H9 (cell line): Measurements from ENCODE around the gene MTRF1. TPM values are rescaled to one million over a fixed set of nuclear protein-coding genes. Genes with fewer than 3 reads are reported as not detected.

ENCODE experiments used
- DNase-seq: peaks from one replicate; pipeline ENCODE4 v3.0.0-alpha.2; 2017
- H2AFZ ChIP-seq: one replicate; pipeline ENCODE4 v1.6.1; 2013; ENCODE audit warnings: mild to moderate bottlenecking, low read length, control low read depth, moderate library complexity
- H2AK5ac ChIP-seq: 2 replicates; pipeline ENCODE4 v1.6.1; 2013; ENCODE audit warnings: low read length, control low read depth, mixed read lengths; ENCODE audit not compliant: insufficient read length
- H2BK120ac ChIP-seq: one replicate; pipeline ENCODE4 v1.6.1; 2013; ENCODE audit warnings: low read depth, mild to moderate bottlenecking, low read length, control low read depth, inconsistent platforms; ENCODE audit not compliant: poor library complexity, severe bottlenecking
- H2BK12ac ChIP-seq: 2 replicates; pipeline ENCODE4 v1.6.1; 2013; ENCODE audit warnings: low read length, control low read depth, mixed read lengths, low read depth; ENCODE audit not compliant: insufficient read length
- H2BK15ac ChIP-seq: 2 replicates; pipeline ENCODE4 v1.6.1; 2013; ENCODE audit warnings: low read depth, low read length, control low read depth
- H2BK20ac ChIP-seq: one replicate; pipeline ENCODE4 v1.6.1; 2013; ENCODE audit warnings: low read depth, mild to moderate bottlenecking, low read length, control low read depth, inconsistent platforms; ENCODE audit not compliant: poor library complexity, severe bottlenecking
- H2BK5ac ChIP-seq: 2 replicates; pipeline ENCODE4 v1.6.1; 2013; ENCODE audit warnings: low read length, control low read depth, mixed read lengths; ENCODE audit not compliant: insufficient read length
- H3K14ac ChIP-seq: 2 replicates; pipeline ENCODE4 v1.6.1; 2013; ENCODE audit warnings: low read length, control low read depth; ENCODE audit not compliant: insufficient read depth
- H3K18ac ChIP-seq: 2 replicates; pipeline ENCODE4 v1.6.1; 2013; ENCODE audit warnings: low read depth, mild to moderate bottlenecking, mixed read lengths, low read length, control low read depth; ENCODE audit not compliant: insufficient read length
- H3K23ac ChIP-seq: 2 replicates; pipeline ENCODE4 v1.6.1; 2013; ENCODE audit warnings: low read length, control low read depth, mixed read lengths, low read depth; ENCODE audit not compliant: insufficient read length
- H3K23me2 ChIP-seq: 2 replicates; pipeline ENCODE4 v1.6.1; 2013; ENCODE audit warnings: low read depth, mild to moderate bottlenecking, mixed read lengths, low read length, control low read depth; ENCODE audit not compliant: insufficient read length, poor library complexity, severe bottlenecking
- H3K27ac ChIP-seq: 2 replicates; pipeline ENCODE4 v1.5.1; 2013; ENCODE audit warnings: low read length, control low read depth, mixed read lengths, low read depth; ENCODE audit not compliant: insufficient read length
- H3K27me3 ChIP-seq: 2 replicates; pipeline ENCODE4 v1.6.1; 2013; ENCODE audit warnings: low read length, control low read depth, inconsistent platforms; ENCODE audit not compliant: insufficient read depth
- H3K4ac ChIP-seq: 2 replicates; pipeline ENCODE4 v1.6.1; 2013; ENCODE audit warnings: low read depth, mild to moderate bottlenecking, control low read depth, inconsistent platforms, low read length, moderate library complexity
- H3K4me1 ChIP-seq: 2 replicates; pipeline ENCODE4 v1.6.1; 2013; ENCODE audit warnings: low read length, control low read depth, inconsistent platforms; ENCODE audit not compliant: insufficient read depth
- H3K4me2 ChIP-seq: 2 replicates; pipeline ENCODE4 v1.6.1; 2013; ENCODE audit warnings: low read length, control low read depth, mixed read lengths; ENCODE audit not compliant: insufficient read length, insufficient read depth
- H3K56ac ChIP-seq: 2 replicates; pipeline ENCODE4 v1.6.1; 2013; ENCODE audit warnings: low read depth, mild to moderate bottlenecking, mixed read lengths, low read length, control low read depth; ENCODE audit not compliant: insufficient read length
- H3K79me1 ChIP-seq: 2 replicates; pipeline ENCODE4 v1.6.1; 2013; ENCODE audit warnings: low read depth, mild to moderate bottlenecking, moderate library complexity, low read length, control low read depth, inconsistent platforms; ENCODE audit not compliant: insufficient read depth, poor library complexity, severe bottlenecking
- H3K79me2 ChIP-seq: 2 replicates; pipeline ENCODE4 v1.6.1; 2013; ENCODE audit warnings: low read length, control low read depth, inconsistent platforms; ENCODE audit not compliant: insufficient read depth
- H3K9ac ChIP-seq: 2 replicates; pipeline ENCODE4 v1.6.1; 2013; ENCODE audit warnings: low read length, control low read depth, mixed read lengths; ENCODE audit not compliant: insufficient read length; ENCODE audit errors: extremely low read depth
- H3K9me3 ChIP-seq: one replicate; pipeline ENCODE4 v1.6.1; 2013; ENCODE audit warnings: low read depth, low read length, inconsistent platforms; ENCODE audit not compliant: control insufficient read depth
- H3T11ph ChIP-seq: one replicate; pipeline ENCODE4 v1.6.1; 2013; ENCODE audit warnings: mild to moderate bottlenecking, low read length, control low read depth, inconsistent platforms
- H4K20me1 ChIP-seq: one replicate; pipeline ENCODE4 v1.6.1; 2013; ENCODE audit not compliant: control insufficient read depth, insufficient read length, insufficient read depth
- H4K5ac ChIP-seq: 2 replicates; pipeline ENCODE4 v1.6.1; 2013; ENCODE audit warnings: low read depth, mild to moderate bottlenecking, mixed read lengths, low read length, control low read depth; ENCODE audit not compliant: insufficient read length
- H4K8ac ChIP-seq: replicated peaks from 2 replicates; pipeline ENCODE4 v1.6.1; 2013; ENCODE audit warnings: low read length, control low read depth, mixed read lengths, low read depth; ENCODE audit not compliant: insufficient read length
- H4K91ac ChIP-seq: 2 replicates; pipeline ENCODE4 v1.6.1; 2013; ENCODE audit warnings: low read depth, mild to moderate bottlenecking, moderate library complexity, mixed read lengths, low read length, control low read depth; ENCODE audit not compliant: insufficient read length
- H3K27ac Mint-ChIP-seq, 3 experiments: 2 replicates in 2 of 3; 3 replicates in 1 of 3; pipeline ENCODE4 v1.8.0; 2020 to 2021; ENCODE audit warnings: mixed read lengths in 3 of 3, mild to moderate bottlenecking in 1 of 3, moderate library complexity in 1 of 3
- H3K27me3 Mint-ChIP-seq: 2 replicates; pipeline ENCODE4 v1.8.0; 2021; ENCODE audit warnings: low read depth, mild to moderate bottlenecking, moderate library complexity, mixed read lengths
- H3K36me3 Mint-ChIP-seq, 3 experiments: 2 replicates in 2 of 3; 3 replicates in 1 of 3; pipeline ENCODE4 v1.8.0; 2020 to 2021; ENCODE audit warnings: low read depth in 3 of 3, mixed read lengths in 3 of 3; ENCODE audit not compliant: insufficient read depth in 1 of 3
- H3K4me1 Mint-ChIP-seq, 2 experiments: 2 replicates each; pipeline ENCODE4 v1.8.0; 2020; ENCODE audit warnings: mixed read lengths in 2 of 2
- H3K4me3 Mint-ChIP-seq, 2 experiments: 2 replicates in 1 of 2; 3 replicates in 1 of 2; pipeline ENCODE4 v1.8.0; 2020 to 2021; ENCODE audit warnings: mild to moderate bottlenecking in 2 of 2, mixed read lengths in 2 of 2, moderate library complexity in 1 of 2
- H3K9me3 Mint-ChIP-seq, 2 experiments: 2 replicates in 1 of 2; 3 replicates in 1 of 2; pipeline ENCODE4 v1.8.0; 2020; ENCODE audit warnings: mild to moderate bottlenecking in 2 of 2, mixed read lengths in 2 of 2, moderate library complexity in 1 of 2
- CTCF ChIP-seq: fragments of 200-600 bp; sonication (generic); conservative IDR thresholded peaks from 3 replicates; pipeline ENCODE4 v1.8.0; 2021; ENCODE audit warnings: antibody characterized with exemption, mild to moderate bottlenecking
- WGBS: extraction: QIAGEN DNeasy Blood & Tissue Kit; methylation state at CpG from one replicate; pipeline ENCODE4 v1.1.7; 2013; ENCODE audit warnings: missing lambda C conversion rate, low lambda C conversion rate, mixed read lengths; ENCODE audit not compliant: insufficient read length; ENCODE audit errors: extremely low coverage; 5-methylcytosine and 5-hydroxymethylcytosine counted together
- total RNA-seq: library from RNA; stranded (reverse); gene quantifications from 2 replicates; pipeline ENCODE4 v1.2.1, GENCODE V29; 2021

The MTRF1 gene
- total RNA-seq, 1 experiment from 2014 or later: 16.2 TPM

- H2AFZ ChIP-seq: no peak overlapping the region
- no peak overlapping the region for H4K8ac ChIP-seq
- no peak overlapping the region for H2BK20ac ChIP-seq
- H3K4me3 Mint-ChIP-seq: no peak overlapping the region
- H3K27me3 Mint-ChIP-seq: no peaks in the 10 kb centered on the region
- no peak overlapping the region for H3T11ph ChIP-seq
- H2BK120ac ChIP-seq: no peak overlapping the region
- H2BK5ac ChIP-seq: no peak overlapping the region
- H3K23ac ChIP-seq: no peak overlapping the region
- H3K23me2 ChIP-seq: no peaks in the 10 kb centered on the region
- H4K91ac ChIP-seq: no peak overlapping the region
- H3K4ac ChIP-seq: no peak overlapping the region
- H3K79me1 ChIP-seq: no peaks in the 10 kb centered on the region
- no peaks in the 10 kb centered on the region for H3K79me2 ChIP-seq
- H3K27ac Mint-ChIP-seq: no peak overlapping the region
- H3K9me3 ChIP-seq: no peaks in the 10 kb centered on the region
- no peaks in the 10 kb centered on the region for H3K36me3 Mint-ChIP-seq
- H2AK5ac ChIP-seq: no peak overlapping the region
- H3K18ac ChIP-seq: no peak overlapping the region
- TF ChIP-seq CTCF: no peak
- no peak overlapping the region for H4K5ac ChIP-seq
- H3K4me1 ChIP-seq: no peaks in the 10 kb centered on the region
- no peaks in the 10 kb centered on the region for H3K27me3 ChIP-seq
- no CpG with 5 or more reads among the region's 4 CpGs for WGBS
- no peak overlapping the region for H3K14ac ChIP-seq
- no peak overlapping the region for H3K4me2 ChIP-seq
- peaks cover 0 to 3% of the 10 kb centered on the region in 2 experiments; a peak in 1 of 5 replicates for H3K9me3 Mint-ChIP-seq
- H3K27ac ChIP-seq: no peak overlapping the region
- no peak for DNase-seq
- peaks cover 3 to 5% of the 10 kb centered on the region in 2 experiments; a peak in 1 of 4 replicates for H3K4me1 Mint-ChIP-seq
- H2BK15ac ChIP-seq: no peak overlapping the region
- H3K56ac ChIP-seq: no peak overlapping the region
- no peak overlapping the region for H2BK12ac ChIP-seq
- no peak overlapping the region for H3K9ac ChIP-seq
- H4K20me1 ChIP-seq: no peaks in the 10 kb centered on the region
Observed at GRCh38 chr13:41299316-41300094, 36.1 kb upstream of the MTRF1 start.
